ENCODE measurements around the gene RANBP17.
A peak's percentile ranks its signal among the peaks of the same experiment; 100 is the strongest.
"Not testable (repeated sequence)": the region's sequence is repeated elsewhere in the genome, so short reads cannot be mapped to it uniquely, and the experiment has no call there.

The RANBP17 gene

DNA sequence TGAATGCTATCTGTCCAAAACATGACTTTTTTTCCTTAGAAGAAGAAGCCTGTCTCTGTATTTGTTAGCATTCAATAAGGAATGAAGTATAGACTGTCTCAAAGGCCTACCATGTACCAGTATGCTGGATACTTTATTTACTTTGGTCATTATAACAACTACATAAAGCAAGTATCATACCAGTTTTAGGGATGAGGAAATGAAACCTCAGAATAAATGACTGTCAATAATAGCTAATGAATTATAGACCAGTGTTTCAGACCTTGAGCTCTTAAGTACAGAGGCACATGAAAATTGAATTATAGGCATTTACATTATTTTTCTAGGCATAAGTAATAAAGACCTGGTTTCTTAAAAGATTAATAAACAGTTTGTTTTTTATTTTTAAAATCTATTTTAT is 280.8 kb downstream of the RANBP17 start:
- DNase-seq (ENCODE audit: insufficient read length, low spot score) (no peak), FAIRE-seq (no peak)

DNA sequence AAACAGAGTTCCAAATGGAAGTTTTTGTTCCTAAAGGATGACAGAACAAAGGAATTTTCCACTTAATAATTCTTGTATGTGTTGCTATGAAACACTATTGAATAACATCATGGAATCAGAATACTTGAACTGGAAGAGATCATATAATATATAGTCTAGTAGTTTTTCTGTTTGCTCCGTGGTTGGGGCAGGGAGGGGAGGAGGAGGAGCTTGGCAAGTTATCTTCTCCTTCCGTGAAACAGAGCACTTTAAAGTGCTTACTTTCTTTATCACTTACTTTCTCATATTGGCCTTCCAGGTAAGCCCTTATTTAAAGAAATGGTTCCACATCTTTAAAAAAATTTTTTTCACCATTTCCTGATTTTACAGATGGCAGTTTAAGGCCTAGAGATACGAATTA is 281.4 kb downstream of the RANBP17 start:
- DNase-seq (ENCODE audit: insufficient read length, low spot score) (no peak), FAIRE-seq (no peak)

DNA sequence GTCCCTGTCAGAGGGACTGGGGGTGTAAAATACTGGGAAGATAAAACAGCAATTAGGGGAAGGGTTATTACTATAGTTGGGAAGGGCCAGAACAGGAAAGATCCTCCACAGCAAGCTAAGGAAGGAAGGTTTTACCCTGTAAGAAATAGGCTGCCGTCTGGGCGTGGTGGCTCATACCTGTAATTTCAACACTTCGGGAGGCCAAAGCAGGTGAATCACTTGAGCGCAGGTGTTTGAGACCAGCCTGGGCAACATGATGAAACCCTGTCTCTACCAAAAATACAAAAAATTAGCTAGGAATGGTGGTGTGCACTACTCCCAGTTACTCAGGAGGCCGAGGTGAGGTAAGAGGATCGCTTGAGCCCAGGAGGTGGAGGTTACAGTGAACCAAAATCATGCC is 282.1 kb downstream of the RANBP17 start:
- DNase-seq (ENCODE audit: insufficient read length, low spot score) (no peak), FAIRE-seq (no peak)

DNA sequence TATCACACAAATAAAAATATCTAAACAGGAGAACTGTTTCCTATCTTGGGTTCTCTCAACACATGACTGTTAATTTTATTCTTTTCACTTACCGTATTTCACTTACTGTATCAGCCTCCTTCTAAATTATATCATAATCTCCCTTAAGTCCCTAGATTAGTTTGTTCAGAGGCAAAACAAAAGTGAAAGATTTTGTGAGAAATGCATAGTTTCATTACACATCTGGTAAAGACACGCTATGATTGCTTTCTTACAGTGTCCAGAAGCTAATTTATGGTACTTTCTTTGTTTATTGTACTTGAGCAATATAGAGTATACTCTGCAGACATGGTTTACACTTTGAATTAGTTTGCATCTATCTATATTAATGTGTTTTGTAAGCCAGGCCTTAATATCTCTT is 287.5 kb downstream of the RANBP17 start:
- no peak for FAIRE-seq

DNA sequence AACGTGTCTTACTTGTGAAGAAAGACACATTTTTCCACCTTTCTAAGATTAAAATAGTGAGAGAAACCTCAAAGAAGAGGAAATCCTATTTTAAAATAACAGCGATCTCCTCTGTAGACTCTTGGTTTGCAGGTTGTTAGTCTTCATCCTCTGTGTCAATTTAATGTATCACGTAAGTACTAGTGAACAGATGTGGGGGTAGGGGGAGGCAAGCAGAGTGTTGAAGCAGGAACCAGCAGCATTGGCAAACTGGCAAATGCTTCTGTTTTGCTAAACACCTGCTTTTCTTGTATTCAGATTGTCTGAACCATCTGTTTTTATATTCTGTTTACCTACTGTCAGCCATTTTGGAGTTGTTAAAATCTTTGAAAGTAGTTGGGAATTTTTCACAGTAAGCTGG is 288.0 kb downstream of the RANBP17 start:
- FAIRE-seq, result peak; percentile 44
- no peak for DNase-seq (ENCODE audit: insufficient read length, low spot score)

More for the DNA sequence above, 287.5 kb downstream of the RANBP17 start:
- no peak for DNase-seq (ENCODE audit: insufficient read length, low spot score)

DNA sequence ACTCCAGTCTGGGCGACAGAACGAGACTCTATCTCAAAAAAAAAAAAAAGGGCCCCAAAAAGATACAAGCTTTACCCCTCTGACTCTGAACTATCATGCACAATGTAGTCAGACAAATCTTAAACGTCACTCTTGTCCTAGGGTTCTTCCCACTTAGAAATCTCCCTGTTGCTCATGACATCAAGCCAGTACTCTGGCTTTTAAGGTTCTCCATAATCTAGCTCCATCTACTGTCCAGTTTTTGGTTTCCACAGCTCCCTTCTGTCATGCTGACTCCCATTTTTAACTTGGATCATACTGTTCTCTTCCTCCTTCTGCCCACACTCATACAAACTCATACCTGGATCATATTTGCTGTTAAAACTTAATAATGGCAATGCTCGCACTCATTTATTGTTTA is 290.6 kb downstream of the RANBP17 start:
- FAIRE-seq, result no peak
- no peak for DNase-seq (ENCODE audit: insufficient read length, low spot score)

DNA sequence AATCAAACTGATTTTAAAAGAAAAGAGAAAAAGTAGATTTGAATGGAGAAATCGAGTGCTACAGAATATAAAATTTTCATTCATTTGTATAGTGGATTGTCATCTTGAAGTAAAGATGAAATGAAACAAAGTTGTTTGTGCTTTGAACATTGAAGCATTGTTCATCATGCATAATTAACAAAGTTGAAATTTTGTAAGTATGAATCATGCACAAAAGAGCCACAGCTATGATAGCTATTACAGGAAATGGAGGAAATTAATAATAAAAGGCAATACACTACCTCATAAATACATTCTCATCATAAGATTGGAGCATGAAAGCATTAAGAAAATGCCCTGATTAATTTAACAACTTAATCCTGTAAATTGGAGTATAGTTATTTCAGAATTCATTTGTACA is 293.8 kb downstream of the RANBP17 start:
- no peak for DNase-seq (ENCODE audit: insufficient read length, low spot score)
- FAIRE-seq, result no peak

DNA sequence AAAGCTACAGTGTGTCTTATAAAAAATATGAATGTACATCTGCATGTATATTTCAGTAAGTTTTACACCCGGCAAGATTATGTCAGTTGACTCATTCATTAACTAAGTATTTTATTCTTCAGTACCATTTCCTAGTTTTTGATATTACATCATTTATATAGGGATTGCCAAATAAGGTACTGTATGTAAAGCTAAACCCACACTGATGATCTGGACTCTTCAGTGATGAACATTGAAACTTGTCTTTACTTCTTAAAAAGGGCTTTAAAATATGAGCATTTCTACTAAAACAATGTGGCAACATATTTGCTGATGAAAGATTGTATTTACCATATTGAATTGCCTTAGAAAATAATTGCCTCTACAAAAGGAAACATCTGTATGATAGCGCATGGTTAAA is 295.5 kb downstream of the RANBP17 start:
- DNase-seq (ENCODE audit: insufficient read length, low spot score) (no peak), FAIRE-seq (no peak)

DNA sequence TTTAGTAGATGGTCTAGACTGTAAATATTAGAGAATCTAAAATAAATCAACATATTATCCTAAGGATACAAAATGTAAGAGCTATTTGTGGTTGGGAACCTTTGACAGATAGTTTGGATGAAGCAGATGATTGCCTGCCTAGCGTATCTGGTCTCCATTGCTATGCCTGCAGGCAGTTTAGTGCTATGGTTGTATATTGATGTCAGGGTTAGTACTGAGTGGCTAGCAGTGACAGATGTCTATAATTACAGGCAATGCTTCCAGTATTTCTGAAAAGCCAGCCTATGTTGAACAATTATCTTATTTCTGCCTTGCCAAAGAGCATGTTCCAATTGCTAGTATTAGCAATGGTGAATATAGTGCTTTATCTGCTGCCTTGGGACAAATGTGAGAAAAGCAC is 296.0 kb downstream of the RANBP17 start:
- DNase-seq (ENCODE audit: insufficient read length, low spot score), result no peak
- FAIRE-seq, result no peak

DNA sequence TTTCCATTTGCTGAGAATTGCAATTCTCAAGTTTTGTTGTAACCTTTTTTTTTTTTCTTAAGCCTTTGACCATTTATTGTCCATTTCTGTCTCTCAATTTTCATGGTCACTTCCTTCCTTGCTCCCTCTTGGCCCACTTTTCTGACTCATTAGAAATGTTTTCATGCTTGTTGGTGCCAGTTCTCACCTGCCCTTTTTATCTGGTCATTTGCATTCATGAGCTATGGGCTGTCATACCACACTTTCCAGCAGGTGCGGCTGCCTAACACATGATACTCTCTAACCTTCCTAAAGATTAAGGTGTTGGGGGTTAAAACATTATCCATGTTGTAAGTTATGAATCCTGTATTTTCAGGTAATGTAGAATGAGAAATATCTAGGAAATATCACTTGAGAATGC is 296.8 kb downstream of the RANBP17 start:
- DNase-seq (ENCODE audit: insufficient read length, low spot score) (no peak), FAIRE-seq (no peak)

DNA sequence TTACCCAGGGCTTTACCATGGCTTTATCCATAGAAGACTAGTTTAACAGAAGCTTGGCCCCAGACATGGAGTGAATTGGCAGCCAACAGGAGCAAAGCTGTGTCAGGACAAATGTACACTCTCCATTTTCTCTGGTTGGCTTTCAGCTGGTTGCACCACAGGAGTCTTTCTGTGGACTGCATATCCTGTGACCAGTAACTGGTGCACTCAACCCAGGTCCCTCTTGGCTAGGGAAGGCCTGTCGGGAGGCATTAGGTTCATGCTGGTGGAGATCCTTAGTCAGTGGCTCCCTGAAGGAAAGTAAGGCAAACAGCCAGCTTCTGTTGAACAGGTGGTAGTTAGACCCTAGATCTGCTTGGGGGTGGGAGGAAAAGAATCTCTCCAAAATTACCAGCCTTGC is 300.3 kb downstream of the RANBP17 start:
- FAIRE-seq (no peak), DNase-seq (ENCODE audit: insufficient read length, low spot score) (no peak)

DNA sequence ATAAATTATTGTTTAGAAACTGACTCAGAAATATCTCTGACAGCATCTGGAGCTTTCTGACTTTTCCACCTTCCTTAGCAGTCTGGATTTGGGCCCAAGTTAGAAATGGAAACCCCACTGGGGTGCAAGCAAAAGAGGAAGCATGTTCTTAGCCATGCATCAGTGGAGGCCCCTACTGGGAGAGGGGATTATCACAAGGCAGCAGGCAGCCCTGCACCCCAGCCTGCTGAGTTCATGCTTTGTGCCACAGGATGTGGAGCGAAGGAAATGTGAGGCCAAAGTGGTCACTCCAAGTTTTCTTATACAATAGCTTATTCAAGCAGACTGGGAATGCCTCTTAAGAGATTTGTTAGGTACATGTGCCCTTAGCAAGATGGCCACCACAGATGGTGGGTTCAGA is 300.8 kb downstream of the RANBP17 start:
- no peak for FAIRE-seq
- DNase-seq (ENCODE audit: insufficient read length, low spot score), result no peak

DNA sequence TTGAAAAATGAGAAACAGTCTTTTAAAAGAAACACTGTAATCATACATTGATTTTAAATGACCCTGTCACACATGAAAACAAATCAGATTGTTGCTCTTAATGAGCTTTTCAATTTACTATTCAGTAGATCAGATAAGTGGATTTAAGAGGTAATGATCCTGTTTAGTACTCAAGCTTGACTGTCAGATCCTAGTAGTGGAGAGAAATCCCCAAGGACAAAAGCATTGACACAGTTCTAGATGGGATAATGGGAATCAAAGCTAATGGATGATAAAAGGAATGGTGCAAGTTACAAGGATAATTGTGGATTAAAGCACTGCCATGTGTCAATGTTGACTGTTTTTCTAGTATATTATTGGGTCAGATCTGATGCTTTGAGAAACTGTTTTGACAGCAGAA is 304.9 kb downstream of the RANBP17 start:
- DNase-seq (ENCODE audit: insufficient read length, low spot score), result no peak

DNA sequence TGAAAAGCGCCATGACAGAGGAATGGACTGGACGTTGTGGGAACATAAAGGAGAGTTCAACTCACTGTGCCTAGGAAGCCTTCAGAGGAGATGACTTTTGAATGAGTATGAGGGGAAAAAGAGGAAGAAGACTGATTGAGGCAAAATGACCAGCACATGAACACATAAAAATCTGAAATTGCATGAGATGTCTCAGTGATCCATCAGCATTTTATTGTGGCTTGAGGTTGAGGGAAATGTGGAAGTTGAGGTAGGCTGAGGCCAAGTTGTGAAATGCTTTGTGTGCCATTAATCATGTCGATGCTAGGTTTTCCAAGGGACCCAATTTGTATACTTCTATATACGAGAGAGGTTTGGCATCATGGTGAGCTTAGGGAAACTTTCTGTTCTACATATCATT is 306.4 kb downstream of the RANBP17 start:
- DNase-seq (ENCODE audit: insufficient read length, low spot score), result no peak
- no peak for FAIRE-seq

More for the DNA sequence above, 304.9 kb downstream of the RANBP17 start:
- no peak for FAIRE-seq

DNA sequence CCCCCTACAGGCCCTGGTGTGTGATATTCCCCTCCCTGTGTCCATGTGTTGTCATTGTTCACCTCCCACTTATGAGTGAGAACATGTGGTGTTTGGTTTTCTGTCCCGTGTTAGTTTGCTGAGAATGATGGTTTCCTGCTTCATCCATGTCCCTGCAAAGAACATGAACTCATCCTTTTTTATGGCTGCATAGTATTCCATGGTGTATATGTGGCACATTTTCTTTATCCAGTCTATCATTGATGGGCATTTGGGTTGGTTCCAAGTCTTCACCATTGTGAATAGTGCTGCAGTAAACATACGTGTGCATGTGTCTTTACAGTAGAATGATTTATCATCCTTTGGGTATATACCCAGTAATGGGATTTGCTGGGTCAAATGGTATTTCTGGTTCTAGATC is 313.1 kb downstream of the RANBP17 start:
- DNase-seq (ENCODE audit: insufficient read length, low spot score); FAIRE-seq: not testable (repeated sequence)

DNA sequence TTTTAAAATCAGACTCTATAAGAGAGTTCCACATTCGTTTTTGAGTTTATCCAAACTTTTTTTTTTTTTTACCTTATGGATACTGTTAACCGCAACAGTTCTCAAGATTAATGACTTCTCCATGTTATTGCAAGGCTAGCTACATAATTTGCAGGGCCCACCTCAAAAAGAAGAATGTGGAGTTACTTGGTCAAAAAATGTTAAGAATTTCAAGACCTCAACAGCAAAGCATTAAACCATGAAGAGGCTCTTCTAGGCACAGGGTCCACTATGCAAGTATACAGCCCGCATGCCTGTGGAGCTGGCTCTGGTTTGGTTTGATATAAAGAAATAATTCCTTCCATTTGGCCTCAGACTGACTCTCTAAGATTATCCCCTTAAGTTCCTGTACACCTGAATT is 313.9 kb downstream of the RANBP17 start:
- no peak for FAIRE-seq
- DNase-seq (ENCODE audit: insufficient read length, low spot score), result no peak

DNA sequence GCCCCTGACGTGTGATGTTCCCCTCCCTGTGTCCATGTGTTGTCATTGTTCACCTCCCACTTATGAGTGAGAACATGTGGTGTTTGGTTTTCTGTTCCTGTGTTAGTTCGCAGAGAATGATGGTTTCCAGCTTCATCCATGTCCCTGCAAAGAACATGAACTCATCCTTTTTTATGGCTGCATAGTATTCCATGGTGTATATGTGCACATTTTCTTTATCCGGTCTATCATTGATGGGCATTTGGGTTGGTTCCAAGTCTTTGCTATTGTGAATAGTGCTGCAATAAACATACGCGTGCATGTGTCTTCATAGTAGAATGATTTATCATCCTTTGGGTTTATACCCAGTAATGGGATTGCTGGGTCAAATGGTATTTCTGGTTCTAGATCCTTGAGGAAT is 316.4 kb downstream of the RANBP17 start:
- not testable (repeated sequence) for DNase-seq (ENCODE audit: insufficient read length, low spot score); FAIRE-seq

DNA sequence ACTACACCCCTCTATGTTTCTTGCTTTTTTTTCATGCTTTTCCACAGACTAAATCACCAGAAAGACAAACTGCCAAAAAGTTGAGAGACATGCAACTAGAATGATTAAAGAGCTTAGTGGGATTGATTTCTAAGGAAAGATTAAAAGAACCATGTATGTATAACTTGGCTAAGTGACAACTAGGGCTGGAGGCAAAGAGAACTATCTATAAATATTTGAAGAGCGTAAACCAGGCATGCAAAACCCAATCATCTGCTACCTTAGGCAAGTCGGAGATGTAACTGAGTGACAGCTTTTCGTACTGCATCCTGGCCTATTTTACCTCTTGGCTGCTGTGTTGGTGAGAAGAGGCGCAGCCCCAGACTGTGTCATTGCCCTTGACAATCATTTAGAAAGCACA is 326.2 kb downstream of the RANBP17 start:
- DNase-seq (ENCODE audit: insufficient read length, low spot score), result no peak
- no peak for FAIRE-seq

DNA sequence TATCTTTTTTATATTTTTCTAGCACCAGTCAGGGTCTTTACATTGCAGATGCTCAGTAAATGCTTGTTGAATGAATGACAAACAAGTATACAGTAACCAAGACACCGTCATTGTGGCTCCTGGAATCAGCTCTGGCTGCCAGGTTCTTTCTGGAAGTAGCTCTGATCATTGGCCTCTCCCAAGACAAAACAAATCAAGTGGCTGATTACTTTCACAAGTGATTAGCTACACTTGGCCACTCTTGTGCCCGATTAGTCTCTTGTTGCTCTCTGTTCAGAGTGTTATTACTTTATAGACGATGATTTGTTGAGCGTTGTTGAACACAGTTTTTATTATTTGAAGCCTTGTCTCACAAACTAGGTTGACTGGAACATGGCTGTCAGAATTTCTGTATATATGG is 327.6 kb downstream of the RANBP17 start:
- FAIRE-seq, result no peak
- DNase-seq (ENCODE audit: insufficient read length, low spot score), result no peak

DNA sequence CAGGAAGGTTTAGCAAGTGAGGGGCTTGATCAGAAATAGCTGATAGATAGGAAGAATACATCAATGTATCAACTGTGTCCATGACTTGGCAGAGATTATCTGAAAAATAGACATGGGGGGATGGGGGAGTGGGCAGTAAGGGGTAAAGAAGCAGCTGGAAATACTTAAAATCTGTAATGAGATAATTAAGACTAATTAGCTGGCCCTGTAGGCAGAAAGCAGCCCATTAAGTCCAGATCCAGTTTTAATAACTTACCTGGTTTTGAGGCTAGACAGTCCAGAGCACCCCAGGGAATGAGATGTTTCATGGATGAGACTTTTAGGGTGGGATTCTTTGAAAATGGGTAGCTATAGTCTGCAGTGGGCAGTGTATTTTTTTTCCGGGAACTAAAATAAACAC is 330.3 kb downstream of the RANBP17 start:
- DNase-seq (ENCODE audit: insufficient read length, low spot score) (no peak), FAIRE-seq (no peak)

DNA sequence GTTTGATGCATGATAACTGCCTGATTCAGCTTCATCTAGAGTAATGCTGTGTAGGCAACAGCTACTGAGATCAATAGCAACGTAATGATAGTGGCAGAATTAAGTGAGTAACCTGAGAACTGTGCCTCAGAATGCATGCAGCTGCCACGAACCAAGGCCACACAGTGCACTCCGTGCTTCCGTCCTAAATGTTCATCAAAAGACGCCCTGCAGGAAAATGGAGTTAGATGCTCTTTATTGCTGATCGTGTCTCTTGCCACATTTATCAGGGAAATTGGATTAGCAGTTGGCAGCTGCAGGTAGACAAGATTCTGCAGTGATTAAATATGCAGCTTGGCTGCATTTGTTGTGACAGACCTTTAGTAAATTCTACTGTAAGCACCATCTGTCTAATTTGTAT is 339.5 kb downstream of the RANBP17 start:
- FAIRE-seq (no peak), DNase-seq (ENCODE audit: insufficient read length, low spot score) (no peak)

DNA sequence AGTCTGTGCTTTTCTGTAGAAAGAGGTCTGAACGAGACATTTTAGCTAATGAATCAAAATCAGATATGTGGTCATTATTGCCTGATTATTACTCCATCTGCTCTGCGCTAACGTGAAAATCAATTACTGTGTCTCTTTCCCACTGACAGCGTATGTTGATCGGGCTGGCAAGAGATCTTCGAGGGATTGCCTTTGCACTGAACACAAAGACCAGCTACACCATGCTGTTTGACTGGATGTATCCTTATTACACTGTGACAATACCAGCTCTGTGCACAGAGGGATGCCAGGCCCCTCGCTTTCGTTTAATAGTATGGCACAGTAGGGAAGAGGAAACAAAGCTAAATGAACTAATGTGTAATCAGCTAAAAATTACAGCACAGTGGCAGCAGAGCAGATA is 343.6 kb downstream of the RANBP17 start:
- FAIRE-seq, result no peak
- no peak for DNase-seq (ENCODE audit: insufficient read length, low spot score)

DNA sequence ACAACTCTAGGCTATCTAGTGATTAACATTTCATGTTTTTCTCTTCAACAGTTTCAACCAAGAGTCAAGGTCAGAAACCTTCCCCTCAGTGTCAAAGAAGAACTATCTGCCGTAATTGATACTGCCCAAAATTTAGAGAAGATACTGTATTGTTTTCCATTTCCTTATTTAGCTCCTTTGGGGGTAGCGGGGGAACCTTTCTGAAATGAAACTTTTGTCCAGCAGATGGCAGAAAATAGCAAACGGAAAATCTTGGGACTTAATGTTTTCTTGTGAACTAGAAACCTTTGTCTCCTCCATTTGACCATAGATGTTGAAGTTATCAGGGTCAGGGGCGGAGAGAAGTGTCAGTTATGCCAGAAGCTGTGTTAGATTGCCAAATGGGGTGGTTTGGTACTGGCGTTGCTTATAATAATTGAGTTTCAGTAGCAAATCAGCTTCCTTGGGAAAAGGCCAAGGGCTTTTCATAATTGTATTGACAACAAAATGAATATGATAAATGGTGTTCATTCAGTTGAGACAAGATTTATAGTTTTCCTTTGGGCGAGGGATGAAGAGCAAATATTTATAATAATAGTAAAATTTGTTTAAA is 345.5 kb downstream of the RANBP17 start:
- FAIRE-seq (peak; percentile 66), DNase-seq (ENCODE audit: insufficient read length, low spot score) (peak; percentile 1)
